ENCODE data around the gene ZSCAN31. TPM values are rescaled to one million over a fixed set of nuclear protein-coding genes. Genes with fewer than 3 reads are reported as not detected.

The ZSCAN31 gene
- total and polyA plus RNA-seq, 9 of the 15 experiments (the other 6 are each of a cell fraction or from before 2014, with no cell fraction given), result 3.9 to 12.1 (median 7.0) TPM

- TF ChIP-seq HDAC6 (IDR thresholded peaks at IDR 0.05; ENCODE audit: low read depth, low read length) (no peak), TEAD4 (IDR thresholded peaks at IDR 0.05; ENCODE audit: low read length) (peak; percentile 60), TEAD4 (CRISPR knock-in tag; IDR thresholded peaks at IDR 0.05; ENCODE audit: borderline replicate concordance) (no peak), ZNF354B (CRISPR knock-in tag; IDR thresholded peaks at IDR 0.05) (peak; percentile 97), BRD9 (IDR thresholded peaks at IDR 0.05; ENCODE audit: low read depth, partially characterized antibody) (no peak), YBX1 (IDR thresholded peaks at IDR 0.05) (no peak), MTF1 (CRISPR knock-in tag; IDR thresholded peaks at IDR 0.05; ENCODE audit: borderline replicate concordance) (peak; percentile 96), ZNF696 (CRISPR knock-in tag; conservative IDR thresholded peaks at IDR 0.05) (peak; percentile 77; the same call in 1 of the 2 replicates), ZNF766 (CRISPR knock-in tag; conservative IDR thresholded peaks at IDR 0.05) (peak; percentile 100), ZC3H4 (CRISPR knock-in tag; IDR thresholded peaks at IDR 0.05; ENCODE audit: borderline replicate concordance) (peak; percentile 66; the same call in 1 of the 2 replicates), VEZF1 (CRISPR knock-in tag; IDR thresholded peaks at IDR 0.05) (peak; percentile 82; the same call in 1 of the 2 replicates), BCOR (IDR thresholded peaks at IDR 0.05) (no peak), CREB1 (IDR thresholded peaks at IDR 0.05) (no peak), CREB1 (CRISPR knock-in tag; IDR thresholded peaks at IDR 0.05) (no peak), HDAC2 (IDR thresholded peaks at IDR 0.05) (peak; percentile 75), HDGF (IDR thresholded peaks at IDR 0.05) (no peak), IRF9 (tag; IDR thresholded peaks at IDR 0.05) (peak; percentile 97), MTA1 (IDR thresholded peaks at IDR 0.05; ENCODE audit: borderline replicate concordance) (peak; percentile 69), PREB (CRISPR knock-in tag; IDR thresholded peaks at IDR 0.05) (no peak), MCM7 (IDR thresholded peaks at IDR 0.05) (no peak), NEUROD1 (IDR thresholded peaks at IDR 0.05; ENCODE audit: borderline replicate concordance, low read depth, low read length, partially characterized antibody) (no peak), TAF7 (tag; IDR thresholded peaks at IDR 0.05) (peak; percentile 97), EHMT2 (IDR thresholded peaks at IDR 0.05) (no peak), BRD4 (IDR thresholded peaks at IDR 0.05) (no peak), POLR2A (conservative IDR thresholded peaks at IDR 0.05) (peak; percentile 47; the same call in 1 of the 2 replicates), ZBTB2 (IDR thresholded peaks at IDR 0.05) (peak; percentile 93), KAT8 (IDR thresholded peaks at IDR 0.05; ENCODE audit: low read depth) (no peak), MECOM (CRISPR knock-in tag; IDR thresholded peaks at IDR 0.05) (peak; percentile 93), ZNF165 (CRISPR knock-in tag; IDR thresholded peaks at IDR 0.05; ENCODE audit: borderline replicate concordance) (peak; percentile 99)
Observed at GRCh38 chr6:28353981-28354676, 18.2 kb upstream of the ZSCAN31 start (continued).

Data from K562 (cell line).